SH-SY5Y (cell line): ENCODE data around the gene RAB7A.

Experiments
- GATA2 ChIP-seq: IDR thresholded peaks from 2 replicates; pipeline ENCODE4 v1.6.1; 2011; ENCODE audit warnings: mild to moderate bottlenecking, low read depth, low read length
- GATA3 ChIP-seq: IDR thresholded peaks from 2 replicates; pipeline ENCODE4 v1.6.1; 2011; ENCODE audit warnings: low read depth, mild to moderate bottlenecking, low read length, moderate library complexity

DNA sequence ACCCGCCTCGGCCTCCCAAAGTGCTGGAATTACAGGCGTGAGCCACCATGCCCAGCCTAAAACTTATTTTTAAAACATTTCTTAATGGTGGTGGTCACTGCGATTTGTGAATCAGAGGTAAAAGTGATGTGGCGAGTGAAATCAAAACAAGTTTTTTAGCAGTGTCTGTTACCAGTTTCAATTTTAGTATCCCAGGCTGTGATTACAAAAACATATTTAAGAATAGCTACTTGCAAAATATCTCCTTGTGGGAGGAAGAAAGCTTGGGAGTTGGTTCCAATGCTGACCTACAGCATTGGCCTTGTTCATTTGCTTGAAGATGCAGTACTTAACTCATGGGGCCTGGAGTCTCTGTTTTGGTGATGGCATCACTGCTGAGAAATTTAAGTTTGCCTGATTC is 4.5 kb downstream of the RAB7A start:
- TF ChIP-seq GATA2 = no peak
- no peak for TF ChIP-seq GATA3
